Activated CD4-positive, alpha-beta T cell treated with anti-CD3 and anti-CD28 coated beads, Interleukin-2, amount 50 U/mL, for 1 hour (primary cell): ENCODE measurements around the gene FPR3.
"Not testable (repeated sequence)": the region's sequence is repeated elsewhere in the genome, so short reads cannot be mapped to it uniquely, and the experiment has no call there.

Experiments used
- DNase-seq: peaks from one replicate; pipeline ENCODE4 v3.0.0-alpha.2; 2020

The FPR3 gene, protein sequence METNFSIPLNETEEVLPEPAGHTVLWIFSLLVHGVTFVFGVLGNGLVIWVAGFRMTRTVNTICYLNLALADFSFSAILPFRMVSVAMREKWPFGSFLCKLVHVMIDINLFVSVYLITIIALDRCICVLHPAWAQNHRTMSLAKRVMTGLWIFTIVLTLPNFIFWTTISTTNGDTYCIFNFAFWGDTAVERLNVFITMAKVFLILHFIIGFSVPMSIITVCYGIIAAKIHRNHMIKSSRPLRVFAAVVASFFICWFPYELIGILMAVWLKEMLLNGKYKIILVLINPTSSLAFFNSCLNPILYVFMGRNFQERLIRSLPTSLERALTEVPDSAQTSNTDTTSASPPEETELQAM

DNA sequence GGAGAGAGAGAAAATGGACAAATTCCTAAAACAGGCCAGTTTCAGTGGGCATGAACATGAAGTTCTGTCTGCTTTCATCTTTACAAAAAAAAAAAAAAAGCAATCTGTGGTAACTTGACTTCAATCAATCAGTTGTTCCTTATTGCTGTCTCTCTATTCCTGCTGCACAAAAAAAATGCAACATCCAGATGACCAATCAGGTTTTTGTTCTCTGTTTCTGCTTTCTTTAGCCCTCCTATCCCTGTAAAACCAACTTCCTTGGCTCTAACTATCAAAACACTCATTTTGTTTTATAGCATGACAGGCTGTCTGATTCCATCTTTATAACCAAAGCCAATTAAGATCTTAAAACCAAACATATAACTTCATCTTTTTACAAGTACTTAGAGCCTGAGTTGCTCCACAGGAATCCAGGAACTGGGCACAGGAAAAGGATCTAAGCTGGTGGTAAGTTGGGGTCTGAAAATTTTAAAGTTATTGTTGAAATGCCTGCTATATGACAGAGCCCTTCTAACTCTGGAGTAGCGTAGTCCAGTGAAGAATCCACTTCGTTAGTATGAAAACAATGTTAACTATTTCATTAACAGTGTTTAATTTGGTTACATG lies at the start of gene FPR3:
Gene FPR3, plus strand, starts transcription at position 273 of the 606 bp plus-strand sequence. CDS start 28,592 bp downstream, outside the sequence.
- DNase-seq, result no peak

DNA sequence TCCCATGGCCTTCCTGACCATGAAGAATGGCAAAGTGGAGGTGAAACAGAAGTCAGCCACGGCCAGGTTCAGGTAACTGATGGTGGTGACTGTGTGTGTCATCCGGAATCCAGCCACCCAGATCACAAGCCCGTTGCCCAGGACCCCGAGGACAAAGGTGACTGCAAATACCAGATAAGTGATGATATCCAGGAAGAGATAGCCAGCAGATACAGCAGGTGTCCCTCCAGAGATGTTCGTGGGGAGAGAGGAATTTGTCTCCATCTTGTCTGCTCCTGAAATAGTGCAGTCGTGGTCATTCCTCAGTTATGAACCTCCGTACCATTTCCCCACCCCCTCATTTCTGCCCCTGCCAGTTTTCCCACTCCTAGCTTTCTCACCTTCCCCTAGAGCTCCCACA lies 48.2 kb upstream of the FPR3 start:
- no peak for DNase-seq

DNA sequence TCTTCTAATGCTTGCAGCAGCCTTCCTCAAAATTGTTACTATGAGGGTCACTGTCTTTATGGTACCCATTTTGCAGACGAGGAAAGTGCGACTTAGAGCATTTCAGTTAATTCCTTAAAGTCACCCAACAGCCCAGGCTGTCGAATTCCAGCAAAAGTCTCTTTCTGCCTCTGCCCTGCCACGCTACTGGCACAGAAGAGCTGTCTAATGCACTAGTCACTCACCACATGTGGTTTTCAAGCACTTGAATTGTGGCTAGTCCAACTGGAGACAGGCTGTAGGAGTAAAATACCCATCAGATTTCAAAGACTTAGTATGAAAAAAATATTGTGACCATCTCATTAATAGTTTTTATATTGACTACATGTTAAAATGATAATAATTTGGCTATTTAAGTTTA lies 45.0 kb upstream of the FPR3 start:
- DNase-seq, result no peak

DNA sequence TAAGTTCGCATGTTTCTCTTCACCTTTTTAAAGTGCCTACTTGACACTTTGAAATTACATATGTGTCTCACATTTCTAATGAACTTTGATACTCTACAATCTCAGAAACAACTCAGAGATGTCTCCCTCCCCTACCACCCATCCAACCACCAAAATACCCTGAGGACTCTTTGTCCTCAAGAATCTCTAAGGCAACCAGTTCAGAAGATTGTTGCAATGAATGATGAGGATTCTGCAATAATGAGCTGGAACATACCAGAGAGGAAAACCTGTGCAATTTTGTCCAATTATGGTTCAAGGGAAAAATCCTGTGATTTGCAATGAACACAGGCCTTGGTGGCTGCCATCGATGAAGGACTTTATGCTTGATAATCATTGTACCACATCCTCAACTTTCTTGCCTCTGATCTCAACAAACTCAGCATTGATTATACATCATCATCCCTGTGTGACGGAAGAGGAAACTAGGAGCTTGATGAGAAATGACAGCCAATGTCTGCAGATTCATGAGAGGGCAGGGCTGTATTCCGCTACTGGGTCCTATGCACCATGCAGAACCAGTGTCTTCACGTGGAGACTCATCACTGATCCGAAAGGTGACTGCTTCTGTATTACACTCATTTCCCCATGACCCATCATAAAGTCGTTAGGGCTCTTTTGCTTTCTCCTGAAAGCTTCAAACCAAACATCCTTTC lies 44.4 kb upstream of the FPR3 start:
- no peak for DNase-seq

DNA sequence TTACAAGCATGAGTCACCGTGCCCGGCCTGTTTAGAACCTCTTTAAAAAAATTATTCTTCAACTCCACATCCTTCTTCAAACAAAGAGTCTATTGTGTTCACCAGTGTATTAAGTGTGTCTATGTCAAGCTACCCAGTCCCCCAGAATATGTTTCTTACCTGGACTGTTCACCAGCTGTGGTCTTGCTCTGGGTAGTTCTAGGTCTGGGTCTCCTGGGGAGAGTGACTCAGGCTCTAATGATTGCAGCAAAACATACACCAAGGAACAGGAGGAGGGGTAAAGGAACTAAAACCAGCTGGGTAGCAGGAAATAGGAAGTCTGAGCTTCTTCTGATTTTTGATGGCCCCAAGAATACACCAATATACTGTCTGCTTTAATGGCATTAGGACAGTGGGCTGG lies 43.3 kb upstream of the FPR3 start, which contains the start of gene FPR1:
Gene FPR1, minus strand, starts transcription at position 224 of the 400 bp plus-strand sequence. CDS start 4,884 bp downstream, outside the sequence.
- no peak for DNase-seq

DNA sequence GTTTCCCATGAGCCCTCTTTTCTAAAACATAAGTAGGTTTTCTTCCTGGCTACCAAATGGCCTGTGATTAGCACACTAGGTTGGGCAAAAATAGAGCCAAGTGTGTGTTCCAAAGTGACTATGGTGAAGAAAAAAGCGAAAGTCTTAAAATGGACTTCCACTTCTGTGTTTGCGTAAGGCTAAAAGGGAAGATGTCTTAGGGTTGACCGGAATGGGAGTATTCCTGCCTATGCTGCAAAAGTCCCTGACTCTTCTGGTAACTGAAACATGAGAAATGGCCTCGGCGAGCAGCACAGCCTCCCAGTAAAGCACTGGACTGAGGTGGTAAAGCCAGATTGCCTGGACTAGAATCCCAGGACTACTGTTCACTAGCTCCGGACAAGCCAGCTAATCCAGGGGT lies 40.8 kb upstream of the FPR3 start:
- DNase-seq, result no peak

DNA sequence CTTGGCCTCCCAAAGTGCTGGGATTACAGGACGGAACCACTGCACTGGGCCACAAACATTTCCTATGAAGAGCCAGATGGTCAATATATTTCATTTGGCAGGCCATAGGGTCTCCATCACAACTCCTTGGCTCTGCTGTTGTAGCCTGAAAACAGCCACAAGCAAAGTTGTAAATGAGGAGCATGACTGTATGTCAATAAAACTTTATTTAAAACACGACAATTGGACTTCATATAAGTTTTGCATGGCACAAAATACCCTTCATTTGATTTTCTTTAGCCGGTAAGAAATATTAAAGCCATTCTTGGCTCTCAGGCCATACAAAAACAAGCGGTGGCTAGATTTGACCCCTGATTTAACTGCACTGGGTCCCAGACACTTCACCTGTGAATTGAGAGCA lies 40.2 kb upstream of the FPR3 start:
- no peak for DNase-seq

DNA sequence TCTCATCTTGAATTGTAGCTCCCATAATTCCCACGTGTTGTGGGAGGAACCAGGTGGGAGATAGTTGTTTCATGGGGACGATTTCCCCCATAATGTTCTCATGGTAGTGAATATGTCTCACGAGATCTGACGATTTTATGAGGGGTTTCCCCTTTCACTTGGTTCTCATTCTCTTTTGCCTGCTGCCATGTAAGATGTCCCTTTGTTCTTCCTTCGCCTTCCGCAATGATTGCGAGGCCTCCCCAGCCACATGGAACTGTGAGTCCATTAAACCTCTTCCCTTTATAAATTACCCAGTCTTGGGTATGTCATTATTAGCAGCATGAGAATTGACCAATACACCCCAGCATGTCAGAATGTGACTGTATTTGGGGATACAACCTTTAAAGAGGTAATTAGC lies 39.4 kb upstream of the FPR3 start:
- DNase-seq, result no peak

DNA sequence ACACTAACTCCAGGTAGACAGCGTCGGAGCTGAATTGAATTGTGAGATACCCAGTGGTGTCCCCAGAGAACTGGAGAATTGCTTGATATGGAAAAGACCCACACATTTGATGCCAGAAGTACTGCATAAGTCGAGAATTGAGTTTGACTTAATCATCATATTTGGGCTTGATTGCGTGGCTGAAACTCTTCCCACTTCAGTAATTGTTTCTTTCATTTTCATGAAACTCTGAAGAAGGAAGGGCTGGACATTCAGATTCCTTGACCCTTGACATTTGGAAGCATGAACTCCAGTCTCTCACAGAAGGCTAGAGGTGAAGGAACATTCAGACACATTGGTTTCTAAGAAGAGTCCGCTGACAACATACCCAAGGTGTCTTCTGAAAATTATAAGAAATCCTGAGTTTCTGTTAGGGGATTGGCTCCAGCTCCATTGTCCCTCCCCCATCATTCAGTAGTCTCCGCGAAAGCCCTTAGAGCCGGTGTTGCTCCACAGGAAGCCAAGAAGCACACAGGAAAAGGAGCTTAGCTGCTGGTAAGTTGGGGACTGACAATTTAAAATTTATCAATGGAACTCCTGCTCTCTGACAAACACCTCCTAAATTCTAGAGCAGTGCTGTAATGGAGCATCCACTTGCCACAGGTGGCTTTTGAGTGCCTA lies 34.1 kb upstream of the FPR3 start, which contains the start of gene FPR2:
Gene FPR2, plus strand, starts transcription at position 484 of the 660 bp plus-strand sequence. CDS start 7,479 bp downstream, outside the sequence.
- no peak for DNase-seq

DNA sequence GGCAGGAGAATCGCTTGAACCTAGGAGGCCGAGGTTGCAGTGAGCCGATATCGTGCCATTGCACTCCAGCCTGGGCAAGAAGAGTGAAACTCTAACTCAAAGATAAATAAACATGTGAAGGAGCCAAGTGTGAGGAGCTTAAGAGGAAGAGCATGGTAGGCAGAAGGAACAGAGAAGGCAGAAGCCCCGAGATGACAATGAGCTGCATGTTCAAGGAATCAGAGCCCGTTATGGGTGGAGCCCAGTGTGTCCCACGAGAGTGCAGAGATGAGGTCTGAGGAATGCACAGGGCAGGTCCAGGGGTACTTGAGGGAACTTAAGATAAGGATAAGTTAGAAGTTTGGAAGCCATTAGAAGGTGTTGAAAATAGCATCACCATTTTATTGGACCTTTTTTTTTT lies 33.3 kb upstream of the FPR3 start:
- DNase-seq, result no peak

DNA sequence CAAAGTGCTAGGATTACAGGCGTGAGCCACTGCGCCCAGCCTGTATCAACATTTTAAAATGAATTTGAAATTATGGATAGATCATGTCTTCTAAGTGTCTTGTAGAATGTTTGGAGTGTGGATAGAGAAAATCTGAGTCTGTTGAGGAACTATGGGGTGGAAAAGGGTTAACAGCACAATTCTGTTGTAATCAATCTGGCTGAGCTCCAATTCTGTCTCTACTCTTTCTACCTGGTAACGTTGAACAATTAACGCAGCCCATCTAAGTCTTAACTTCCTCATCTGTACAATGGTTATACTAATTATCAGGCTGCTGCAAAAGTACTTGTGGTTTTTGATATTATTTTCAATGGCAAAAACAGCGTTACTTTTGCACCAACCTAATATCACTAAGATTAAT lies 29.9 kb upstream of the FPR3 start:
- DNase-seq, result no peak

DNA sequence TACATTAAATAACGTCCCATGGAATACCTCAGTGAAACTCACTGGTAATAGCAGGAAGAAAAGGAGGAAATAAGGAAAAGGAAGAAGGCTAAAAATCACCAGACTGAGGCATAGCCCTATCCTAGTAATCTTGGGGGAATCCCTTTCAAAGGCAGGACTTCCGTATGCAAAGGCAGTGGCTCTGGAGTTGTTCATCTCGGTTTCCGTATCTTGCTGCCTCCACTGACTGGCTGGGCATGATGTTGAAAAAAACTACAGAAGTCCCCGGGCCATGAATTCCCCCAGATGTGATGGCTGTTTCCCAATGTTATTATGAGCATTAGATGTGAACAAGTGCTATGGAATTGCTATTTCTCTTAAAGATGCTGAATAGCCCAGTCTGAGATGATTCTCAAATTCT lies 28.5 kb upstream of the FPR3 start:
- no peak for DNase-seq

DNA sequence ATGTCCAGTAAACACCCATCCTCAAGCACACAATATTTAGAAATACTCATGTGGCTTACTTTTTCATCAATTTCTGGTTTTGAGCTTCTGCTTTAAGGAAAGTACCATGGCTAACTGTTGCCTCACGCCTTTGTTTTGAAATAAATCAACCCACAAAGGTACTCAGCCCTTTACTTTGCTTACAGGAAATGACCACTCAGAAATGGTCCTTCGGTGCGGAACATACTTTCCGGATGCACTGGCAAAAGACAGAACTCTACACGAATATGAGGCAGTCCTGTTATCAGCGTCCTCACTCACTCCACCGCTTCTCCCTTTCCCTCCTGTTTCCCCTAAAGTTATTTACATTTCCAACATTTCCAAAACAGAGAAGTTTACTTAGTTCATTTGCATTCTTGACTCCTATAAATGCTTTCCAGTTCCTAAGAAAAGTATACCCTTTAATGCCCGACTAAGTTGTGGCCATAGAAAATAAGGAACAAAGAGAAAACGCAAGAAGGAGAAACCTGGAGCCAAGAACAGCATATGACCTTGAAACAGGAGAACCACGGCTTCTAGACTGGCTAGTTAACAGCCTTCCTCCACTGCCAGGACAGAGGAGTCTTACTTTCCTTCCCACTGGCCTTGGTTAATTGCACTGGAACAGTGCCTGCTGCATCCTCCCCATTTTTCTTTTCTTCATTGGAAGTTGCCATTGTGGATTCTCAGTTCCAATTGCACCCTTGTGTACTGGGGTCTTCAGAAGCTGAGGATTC lies 23.4 kb upstream of the FPR3 start:
- DNase-seq, result no peak

DNA sequence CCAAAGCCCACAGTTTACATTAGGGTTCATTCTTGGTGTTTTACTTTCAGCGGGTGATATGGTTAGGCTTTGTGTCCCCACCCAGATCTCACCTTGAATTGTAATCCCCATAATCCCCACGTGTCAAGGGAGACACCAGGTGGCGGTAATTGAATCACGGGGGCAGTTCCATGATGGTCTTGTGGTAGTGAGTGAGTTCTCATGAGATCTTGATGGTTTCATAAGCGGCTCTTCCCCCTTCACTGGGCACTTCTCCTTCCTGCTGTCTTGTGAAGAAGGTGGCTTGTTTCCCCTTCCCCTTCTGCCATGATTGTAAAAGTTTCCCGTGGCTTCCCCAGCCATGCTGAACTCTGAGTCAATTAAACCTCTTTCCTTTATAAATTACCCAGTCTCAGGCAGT lies 22.0 kb upstream of the FPR3 start:
- DNase-seq, result no peak

DNA sequence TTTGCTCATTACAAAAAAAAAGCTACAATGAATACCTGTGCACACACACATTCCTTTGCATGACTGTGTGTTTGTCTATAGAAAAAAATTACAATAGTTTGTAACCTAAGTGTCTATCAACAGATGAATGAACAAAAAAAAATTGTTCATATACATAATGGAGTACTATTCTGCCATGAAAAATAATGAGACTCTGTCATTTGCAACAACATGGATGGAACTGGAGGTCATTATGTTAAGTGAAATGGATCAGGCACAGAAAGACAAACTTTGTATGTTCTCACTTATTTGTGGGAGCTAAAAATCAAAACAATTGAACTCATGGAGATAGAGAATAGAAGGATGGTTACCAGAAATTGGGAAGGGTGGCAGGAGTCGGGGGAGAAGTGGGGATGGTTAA lies 18.4 kb upstream of the FPR3 start:
- DNase-seq, result not testable (repeated sequence)

DNA sequence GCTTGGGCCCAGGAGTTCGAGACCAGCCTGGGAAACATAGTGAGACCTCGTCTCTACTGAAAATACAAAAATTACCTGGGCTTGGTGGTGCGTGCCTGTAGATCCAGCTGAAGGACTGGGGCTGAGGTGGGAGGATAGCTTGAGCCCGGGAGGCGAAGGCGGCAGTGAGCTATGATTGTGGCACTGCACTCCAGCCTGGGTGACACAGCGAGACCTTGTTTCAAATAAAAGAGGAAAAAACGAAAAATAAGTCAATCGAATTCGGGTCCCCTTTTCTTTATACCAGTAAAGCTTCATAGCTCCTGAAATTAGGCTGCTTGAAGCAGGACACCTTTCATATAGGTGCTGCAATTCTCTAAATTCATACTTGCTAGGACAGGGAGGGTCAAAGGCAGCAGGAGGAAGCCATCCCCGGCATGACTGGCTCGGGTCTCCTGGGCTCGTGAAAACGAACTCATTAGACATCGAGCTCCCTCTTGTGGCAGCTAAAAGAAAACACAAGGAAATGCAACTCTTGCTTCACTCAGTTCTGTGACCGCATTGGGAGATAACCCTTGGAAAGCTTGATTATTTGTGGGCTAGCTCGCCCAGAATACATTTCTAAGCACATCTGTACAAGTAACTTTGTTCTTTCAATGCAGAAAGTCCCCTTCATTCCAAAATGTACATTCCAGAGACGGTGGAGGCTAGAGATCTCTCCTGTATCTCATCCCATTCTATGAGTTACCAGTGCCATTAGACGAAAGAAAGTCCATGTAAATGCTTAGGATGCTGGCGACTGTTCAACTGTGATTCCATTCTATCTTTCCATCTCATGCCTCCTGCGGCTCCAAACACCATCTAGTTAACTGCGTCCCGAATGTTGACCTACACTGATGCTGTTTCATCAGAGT lies 17.1 kb upstream of the FPR3 start:
- peak; percentile 20 for DNase-seq

DNA sequence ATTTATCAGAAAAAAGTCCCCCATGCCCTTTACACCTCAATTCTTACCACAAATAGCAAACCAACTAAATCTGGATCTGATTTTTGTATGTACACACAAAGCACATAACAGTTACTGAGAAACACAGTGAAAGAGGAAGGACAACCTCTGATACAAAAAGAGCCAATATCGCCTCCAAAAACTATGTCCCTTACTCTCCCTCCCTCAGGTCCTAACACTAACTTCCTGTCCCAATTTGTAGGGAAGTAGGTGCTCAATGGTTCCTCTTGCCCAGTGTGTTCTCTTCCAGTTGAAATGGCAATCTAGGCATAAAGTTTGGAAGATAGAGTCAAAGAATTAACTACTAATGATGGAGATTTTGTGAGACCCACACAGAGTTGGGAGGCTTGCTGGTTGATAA lies 15.8 kb upstream of the FPR3 start:
- DNase-seq, result no peak

DNA sequence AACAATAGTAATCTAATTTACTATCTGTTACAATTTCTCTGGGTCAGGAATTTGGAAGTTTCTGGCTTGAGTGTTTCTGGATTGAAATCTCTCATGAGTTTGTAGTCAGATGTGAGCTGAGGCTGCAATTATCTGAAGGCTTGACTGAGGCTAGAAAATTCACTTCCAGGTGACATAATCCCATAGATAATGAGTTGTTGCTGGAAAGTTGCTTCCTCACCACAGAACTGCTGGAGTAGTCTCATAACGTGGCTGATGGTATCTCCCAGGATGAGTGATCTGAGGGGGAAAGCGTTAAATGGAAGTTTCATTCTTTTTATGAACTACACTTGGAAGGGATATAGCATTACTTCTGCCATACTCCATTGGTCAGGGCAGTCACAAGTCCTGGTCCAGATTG lies 15.3 kb upstream of the FPR3 start:
- no peak for DNase-seq

DNA sequence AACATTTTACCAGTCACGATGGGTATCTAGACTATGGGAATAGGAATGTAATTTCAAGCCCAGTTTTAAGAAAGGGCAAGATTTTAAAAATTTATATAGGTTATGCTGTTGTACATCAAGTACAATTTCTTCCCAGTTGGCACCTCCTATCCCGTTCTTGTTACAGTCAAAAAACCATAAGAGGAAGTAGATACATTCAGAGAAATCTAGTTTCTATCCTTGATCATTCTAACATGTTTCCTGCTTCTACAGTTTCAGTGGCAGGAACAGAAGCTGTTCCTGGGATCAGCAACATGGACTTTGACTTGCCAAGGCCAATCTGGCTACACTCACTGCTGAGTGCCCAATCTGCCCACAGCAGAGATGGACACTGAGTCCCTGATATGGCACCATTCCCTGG lies 14.7 kb upstream of the FPR3 start:
- no peak for DNase-seq

DNA sequence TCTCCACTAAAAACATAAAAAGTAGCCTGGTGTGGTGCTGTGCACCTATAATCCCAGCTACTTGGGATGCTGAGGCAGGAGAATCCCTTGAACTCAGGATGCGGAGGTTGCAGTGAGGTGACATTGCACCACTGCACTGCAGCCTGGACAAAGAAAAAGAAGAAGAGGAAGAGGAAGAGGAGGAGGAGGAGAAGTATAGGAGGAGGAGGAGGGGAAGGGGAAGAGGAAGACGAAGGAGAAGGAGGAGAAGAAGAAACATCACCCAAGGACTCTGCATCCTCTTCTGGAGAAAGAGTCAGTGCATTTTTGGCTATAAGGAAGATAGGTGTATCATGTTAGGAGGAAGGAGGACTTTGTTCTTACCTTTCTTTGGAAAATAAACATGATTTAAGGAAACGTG lies 13.0 kb upstream of the FPR3 start:
- no peak for DNase-seq

DNA sequence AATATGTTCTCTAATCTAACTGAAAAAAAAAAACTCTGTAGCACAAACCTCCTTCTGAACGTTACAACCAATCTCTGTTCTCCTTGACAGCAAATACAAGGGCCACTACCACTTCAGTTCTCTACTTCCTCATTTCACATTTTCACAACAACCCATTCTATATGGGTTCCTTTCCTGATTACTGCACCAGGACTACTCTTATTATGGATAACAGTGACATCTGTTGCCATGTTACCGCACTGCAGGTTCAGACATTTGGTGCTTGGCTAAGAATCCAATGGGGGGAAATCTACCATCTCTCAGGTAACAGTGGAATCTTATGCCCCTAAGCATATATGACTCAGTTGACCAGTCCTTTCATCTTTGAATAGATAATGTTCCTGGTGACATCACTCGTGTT lies 11.6 kb upstream of the FPR3 start:
- DNase-seq, result no peak
